Smooth muscle cell (in vitro differentiated cells): Measurements from ENCODE around the gene GRIP2. TPM values are rescaled to one million over a fixed set of nuclear protein-coding genes. Genes with fewer than 3 reads are reported as not detected.

Experiments used
- DNase-seq: peaks from one replicate; lab custom pipeline; 2025; ENCODE audit not compliant: unreplicated experiment; lab: John Stamatoyannopoulos, UW
- H2AFZ ChIP-seq: fragments of 200-600 bp; sonication (generic); 2 replicates; pipeline ENCODE4 v1.6.0; 2016; ENCODE audit warnings: antibody characterized with exemption, low read depth, mild to moderate bottlenecking
- H3F3A ChIP-seq: fragments of 200-600 bp; sonication (generic); 2 replicates; pipeline ENCODE4 v1.6.0; 2017; ENCODE audit warnings: antibody characterized with exemption, low read depth
- H3K27ac ChIP-seq: fragments of 200-600 bp; sonication (generic); 2 replicates; pipeline ENCODE4 v1.5.1; 2016; ENCODE audit warnings: low read depth, mild to moderate bottlenecking
- H3K27me3 ChIP-seq: fragments of 200-600 bp; sonication (generic); 2 replicates; pipeline ENCODE4 v1.6.1; 2016; ENCODE audit warnings: low read depth, mild to moderate bottlenecking
- H3K36me3 ChIP-seq: fragments of 200-600 bp; sonication (generic); 2 replicates; pipeline ENCODE4 v1.5.1; 2016; ENCODE audit warnings: low read depth
- H3K4me1 ChIP-seq: fragments of 200-600 bp; sonication (generic); 2 replicates; pipeline ENCODE4 v1.5.1; 2016; ENCODE audit warnings: low read depth
- H3K4me2 ChIP-seq: fragments of 200-600 bp; sonication (generic); 2 replicates; pipeline ENCODE4 v1.6.0; 2016; ENCODE audit warnings: mild to moderate bottlenecking
- H3K4me3 ChIP-seq: fragments of 200-600 bp; sonication (generic); 2 replicates; pipeline ENCODE4 v1.5.1; 2016; ENCODE audit warnings: mild to moderate bottlenecking
- H3K79me2 ChIP-seq: fragments of 200-600 bp; sonication (generic); 2 replicates; pipeline ENCODE4 v1.6.0; 2016; ENCODE audit warnings: low read depth, mild to moderate bottlenecking
- H3K9ac ChIP-seq: fragments of 200-600 bp; sonication (generic); 2 replicates; pipeline ENCODE4 v1.6.0; 2016; ENCODE audit warnings: low read depth
- H3K9me3 ChIP-seq: fragments of 200-600 bp; sonication (generic); replicated peaks from 2 replicates; pipeline ENCODE4 v1.5.1; 2016; ENCODE audit warnings: low read depth
- H4K20me1 ChIP-seq: fragments of 200-600 bp; sonication (generic); 2 replicates; pipeline ENCODE4 v1.6.0; 2016; ENCODE audit warnings: low read depth
- WGBS: methylation state at CpG from one replicate; pipeline ENCODE4 v1.1.7; 2016; ENCODE audit warnings: low lambda C conversion rate; 5-methylcytosine and 5-hydroxymethylcytosine counted together
- polyA plus RNA-seq: library from polyadenylated mRNA; unstranded; fragments of >200 nt; fragmentation: Nextera tagmentation; extraction: Ambion mirVana; gene quantifications from 2 replicates; pipeline ENCODE4 v1.2.1, GENCODE V29; 2016
- total RNA-seq: library from RNA; depleted of rRNA; stranded (reverse); fragments of >200 nt; gene quantifications from 2 replicates; pipeline ENCODE4 v1.2.3, GENCODE V29; 2014
- TF ChIP-seq, protein P1 (sequence below): fragments of 200-600 bp; sonication (generic); IDR thresholded peaks from 2 replicates; pipeline ENCODE4 v1.5.1; 2017; ENCODE audit warnings: borderline replicate concordance, mild to moderate bottlenecking, antibody characterized with exemption; ENCODE audit not compliant: insufficient read depth, poor library complexity, severe bottlenecking

GRIP2 gene
- total and polyA plus RNA-seq, 2 experiments from 2014 or later: 2.0 to 6.5 TPM

DNA sequence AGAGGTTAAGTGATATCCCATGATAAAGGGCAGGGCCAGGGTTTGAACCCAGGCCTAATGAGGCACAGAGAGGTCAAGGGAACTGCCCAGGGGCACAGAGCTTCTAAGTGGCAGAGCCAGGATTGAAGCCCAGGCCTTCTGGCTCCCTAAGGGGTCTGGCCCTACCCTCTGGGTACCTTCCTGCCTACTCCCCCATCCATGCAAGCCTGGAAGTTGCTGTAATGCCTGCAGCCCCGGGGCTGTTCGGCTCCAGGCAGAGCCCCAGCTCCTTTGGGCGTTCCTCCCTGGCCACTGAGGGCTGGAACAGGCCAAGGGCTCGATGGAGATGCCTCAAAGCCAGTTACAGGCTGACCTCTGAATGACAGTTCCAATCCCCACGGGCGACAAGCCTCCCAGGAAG, 4.5 kb downstream of the GRIP2 start:
- TF ChIP-seq, protein P1, sequence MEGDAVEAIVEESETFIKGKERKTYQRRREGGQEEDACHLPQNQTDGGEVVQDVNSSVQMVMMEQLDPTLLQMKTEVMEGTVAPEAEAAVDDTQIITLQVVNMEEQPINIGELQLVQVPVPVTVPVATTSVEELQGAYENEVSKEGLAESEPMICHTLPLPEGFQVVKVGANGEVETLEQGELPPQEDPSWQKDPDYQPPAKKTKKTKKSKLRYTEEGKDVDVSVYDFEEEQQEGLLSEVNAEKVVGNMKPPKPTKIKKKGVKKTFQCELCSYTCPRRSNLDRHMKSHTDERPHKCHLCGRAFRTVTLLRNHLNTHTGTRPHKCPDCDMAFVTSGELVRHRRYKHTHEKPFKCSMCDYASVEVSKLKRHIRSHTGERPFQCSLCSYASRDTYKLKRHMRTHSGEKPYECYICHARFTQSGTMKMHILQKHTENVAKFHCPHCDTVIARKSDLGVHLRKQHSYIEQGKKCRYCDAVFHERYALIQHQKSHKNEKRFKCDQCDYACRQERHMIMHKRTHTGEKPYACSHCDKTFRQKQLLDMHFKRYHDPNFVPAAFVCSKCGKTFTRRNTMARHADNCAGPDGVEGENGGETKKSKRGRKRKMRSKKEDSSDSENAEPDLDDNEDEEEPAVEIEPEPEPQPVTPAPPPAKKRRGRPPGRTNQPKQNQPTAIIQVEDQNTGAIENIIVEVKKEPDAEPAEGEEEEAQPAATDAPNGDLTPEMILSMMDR: no peak
- Histone ChIP-seq H2AFZ (no peak overlapping the region), H3K79me2 (no peaks in the 10 kb centered on the region), H3K4me2 (no peak overlapping the region), H3K27me3 (no peaks in the 10 kb centered on the region), H3K4me1 (peaks cover 18% of the 10 kb centered on the region), H3K9me3 (no peaks in the 10 kb centered on the region), H3K9ac (no peak overlapping the region), H3K36me3 (no peaks in the 10 kb centered on the region), H3K4me3 (no peak overlapping the region), H3F3A (peaks cover 4% of the 10 kb centered on the region), H4K20me1 (no peaks in the 10 kb centered on the region), H3K27ac (no peak overlapping the region)
- 82% methylated on average over 6 of the region's 6 CpGs for WGBS
- no peak for DNase-seq

DNA sequence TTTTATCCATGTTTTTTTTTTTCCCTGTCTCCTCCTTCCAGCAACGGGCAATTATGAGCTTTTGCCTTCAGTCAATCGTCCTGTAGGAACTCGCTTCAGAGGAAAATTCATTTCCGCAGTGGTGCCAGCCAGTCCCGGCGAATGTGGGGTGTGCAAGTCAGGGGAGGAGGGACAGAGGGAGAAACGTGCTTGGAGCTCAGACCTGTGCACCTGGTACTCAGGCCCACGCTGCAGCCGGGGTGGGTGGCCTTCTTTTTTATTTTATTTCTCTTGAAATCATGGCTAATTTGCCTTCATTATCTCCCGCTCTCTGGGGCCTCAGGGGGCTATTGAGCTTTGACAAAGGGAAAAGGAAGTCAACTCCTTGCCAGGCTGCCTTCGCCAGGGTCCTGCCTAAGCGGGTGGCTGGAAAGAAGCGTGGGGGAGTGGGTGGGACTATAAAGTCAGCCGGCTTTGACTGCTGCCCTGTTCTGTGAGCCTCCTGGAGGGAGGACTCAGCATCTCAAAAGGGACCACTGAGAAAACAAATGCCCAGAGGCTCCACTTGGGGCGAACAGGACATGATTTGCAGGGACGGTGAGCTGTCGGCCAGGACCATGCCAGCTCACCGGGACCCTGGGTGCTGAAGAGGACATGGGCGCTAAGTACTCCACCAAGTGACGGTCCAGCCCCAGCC, 5.5 kb downstream of the GRIP2 start:
- Histone ChIP-seq H3K4me3 (no peak overlapping the region), H3K9ac (no peak overlapping the region), H3K9me3 (no peaks in the 10 kb centered on the region), H3K79me2 (no peaks in the 10 kb centered on the region), H3F3A (peaks cover 4% of the 10 kb centered on the region), H3K4me1 (peaks cover 18% of the 10 kb centered on the region), H3K4me2 (peak overlapping the region; percentile 21), H2AFZ (no peak overlapping the region), H3K27ac (no peak overlapping the region), H3K27me3 (no peaks in the 10 kb centered on the region), H4K20me1 (no peaks in the 10 kb centered on the region), H3K36me3 (no peaks in the 10 kb centered on the region)
- DNase-seq: no peak
- TF ChIP-seq, protein P1: no peak
- 44% methylated on average over 20 of the region's 20 CpGs for WGBS

DNA sequence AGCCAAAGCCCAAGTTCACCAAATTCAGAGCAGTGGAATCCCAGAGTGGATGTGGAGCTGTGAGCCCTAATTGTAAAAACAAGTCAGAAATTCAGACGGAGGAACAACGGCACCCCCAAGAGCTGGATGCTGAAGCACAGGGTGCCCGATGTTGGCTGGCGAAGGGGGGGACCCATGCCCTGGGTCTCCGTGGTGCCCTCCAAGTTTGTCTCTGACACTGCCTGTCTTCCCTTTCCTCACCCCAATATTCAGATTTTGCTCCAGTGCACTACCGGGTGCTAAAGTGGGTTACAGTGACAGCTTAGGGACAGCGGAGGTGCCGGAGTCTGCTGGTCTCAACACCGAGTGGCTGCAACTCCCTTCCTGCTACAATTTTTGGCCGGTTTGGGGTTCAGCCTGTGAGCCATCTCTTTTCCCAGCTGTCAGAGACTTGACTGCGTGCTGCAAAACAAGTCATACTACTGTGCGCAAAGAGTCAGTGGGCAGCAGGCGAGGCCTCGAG, 6.6 kb downstream of the GRIP2 start:
- Histone ChIP-seq H3F3A (peaks cover 4% of the 10 kb centered on the region), H3K4me1 (peaks cover 18% of the 10 kb centered on the region), H3K79me2 (no peaks in the 10 kb centered on the region), H3K27me3 (no peaks in the 10 kb centered on the region), H2AFZ (no peak overlapping the region), H3K4me2 (peak overlapping the region; percentile 28), H4K20me1 (no peaks in the 10 kb centered on the region), H3K36me3 (no peaks in the 10 kb centered on the region), H3K27ac (no peak overlapping the region), H3K9me3 (no peaks in the 10 kb centered on the region), H3K9ac (no peak overlapping the region), H3K4me3 (no peak overlapping the region)
- TF ChIP-seq, protein P1: no peak
- DNase-seq: no peak
- 85% methylated on average over 14 of the region's 14 CpGs for WGBS
